AG09319 (cell line): ENCODE measurements around the gene ACKR3.

Source experiments
- DNase-seq: peaks from one replicate; pipeline ENCODE4 v3.0.0-alpha.2; 2010; ENCODE audit warnings: low read depth; ENCODE audit errors: extremely low read depth
- TF ChIP-seq, protein P1 (sequence below): IDR thresholded peaks from 2 replicates; pipeline ENCODE4 v1.5.1; 2011; ENCODE audit warnings: low read depth, mild to moderate bottlenecking, inconsistent platforms, low read length, moderate library complexity

ACKR3 gene

DNA sequence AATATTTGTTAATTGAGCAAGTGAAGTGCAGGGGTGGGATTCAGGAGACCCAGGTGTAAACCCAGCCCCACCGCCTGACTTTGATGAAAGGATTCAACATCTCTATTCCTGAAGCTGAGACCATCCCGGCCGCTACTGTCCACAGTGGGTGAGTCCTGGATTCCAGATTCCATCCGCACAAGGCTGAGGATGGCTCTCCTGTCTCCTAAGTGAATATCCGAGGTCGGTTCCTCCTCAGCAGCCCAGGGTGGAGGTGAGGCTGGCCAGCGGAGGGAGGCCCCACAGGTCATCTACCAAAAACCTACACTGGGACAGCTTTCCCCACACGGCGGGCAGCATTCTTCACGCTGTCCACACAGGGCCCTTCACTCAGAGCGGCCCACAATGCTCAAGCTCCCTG is 57.6 kb downstream of the ACKR3 start:
- no peak for DNase-seq
- TF ChIP-seq, protein P1, sequence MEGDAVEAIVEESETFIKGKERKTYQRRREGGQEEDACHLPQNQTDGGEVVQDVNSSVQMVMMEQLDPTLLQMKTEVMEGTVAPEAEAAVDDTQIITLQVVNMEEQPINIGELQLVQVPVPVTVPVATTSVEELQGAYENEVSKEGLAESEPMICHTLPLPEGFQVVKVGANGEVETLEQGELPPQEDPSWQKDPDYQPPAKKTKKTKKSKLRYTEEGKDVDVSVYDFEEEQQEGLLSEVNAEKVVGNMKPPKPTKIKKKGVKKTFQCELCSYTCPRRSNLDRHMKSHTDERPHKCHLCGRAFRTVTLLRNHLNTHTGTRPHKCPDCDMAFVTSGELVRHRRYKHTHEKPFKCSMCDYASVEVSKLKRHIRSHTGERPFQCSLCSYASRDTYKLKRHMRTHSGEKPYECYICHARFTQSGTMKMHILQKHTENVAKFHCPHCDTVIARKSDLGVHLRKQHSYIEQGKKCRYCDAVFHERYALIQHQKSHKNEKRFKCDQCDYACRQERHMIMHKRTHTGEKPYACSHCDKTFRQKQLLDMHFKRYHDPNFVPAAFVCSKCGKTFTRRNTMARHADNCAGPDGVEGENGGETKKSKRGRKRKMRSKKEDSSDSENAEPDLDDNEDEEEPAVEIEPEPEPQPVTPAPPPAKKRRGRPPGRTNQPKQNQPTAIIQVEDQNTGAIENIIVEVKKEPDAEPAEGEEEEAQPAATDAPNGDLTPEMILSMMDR = no peak

- DNase-seq = no peak
- TF ChIP-seq, protein P1 = no peak
Measured at GRCh38 chr2:236627841-236628240, 58.2 kb downstream of the ACKR3 start.

- TF ChIP-seq, protein P1 = no peak
- no peak for DNase-seq
Measured at GRCh38 chr2:236628256-236628901, 58.8 kb downstream of the ACKR3 start.

GRCh38 chr2:236628981-236629605 is 59.5 kb downstream of the ACKR3 start:
- DNase-seq = no peak

GRCh38 chr2:236629961-236630872 is 60.6 kb downstream of the ACKR3 start:
- DNase-seq = no peak
- TF ChIP-seq, protein P1 = no peak

More at GRCh38 chr2:236628981-236629605, 59.5 kb downstream of the ACKR3 start:
- TF ChIP-seq, protein P1 = no peak

DNA sequence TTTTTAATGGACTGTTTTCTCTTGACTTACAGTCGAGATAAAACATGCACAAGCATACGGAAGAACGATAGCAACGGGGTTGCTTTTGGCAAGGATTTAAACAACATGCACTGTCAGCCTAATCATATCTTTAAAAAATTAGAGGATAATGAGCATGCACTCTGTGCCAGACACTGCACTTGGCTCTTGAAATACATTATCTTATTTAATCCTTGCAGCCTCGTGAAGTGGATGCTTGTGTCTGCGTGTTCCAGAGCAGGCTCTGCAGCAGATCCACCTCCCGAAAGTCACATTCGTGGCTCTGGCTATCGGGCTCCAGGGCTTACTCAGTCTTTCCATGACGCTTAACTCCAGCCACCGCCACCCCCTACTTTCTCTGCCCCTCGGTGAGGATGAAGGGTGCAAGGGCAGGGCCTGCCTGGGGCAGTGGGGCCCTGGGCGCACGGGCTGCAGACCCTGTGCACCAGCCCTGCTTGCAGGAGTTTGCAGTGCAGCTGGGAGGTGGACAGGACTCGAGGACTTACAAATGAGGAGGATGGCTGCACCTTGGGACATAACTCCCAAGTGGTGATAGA is 61.7 kb downstream of the ACKR3 start:
- DNase-seq = no peak
- TF ChIP-seq, protein P1 = no peak
